Nephron progenitor cell (in vitro differentiated cells): ENCODE results near the gene ABCB11.
"Not testable (repeated sequence)": the region's sequence is repeated elsewhere in the genome, so short reads cannot be mapped to it uniquely, and the experiment has no call there.

Experiments used
- DNase-seq: peaks from one replicate; pipeline ENCODE4 v3.0.0; 2021
- H3K27ac Mint-ChIP-seq: 2 replicates; pipeline ENCODE4 v1.8.0; 2021; ENCODE audit warnings: mild to moderate bottlenecking, moderate library complexity, mixed read lengths
- H3K27me3 Mint-ChIP-seq: 2 replicates; pipeline ENCODE4 v1.8.0; 2021; ENCODE audit warnings: mild to moderate bottlenecking, low read depth, mixed read lengths; ENCODE audit not compliant: poor library complexity
- H3K36me3 Mint-ChIP-seq: 2 replicates; pipeline ENCODE4 v1.8.0; 2021; ENCODE audit warnings: low read depth, mixed read lengths
- H3K4me1 Mint-ChIP-seq: 2 replicates; pipeline ENCODE4 v1.8.0; 2021; ENCODE audit warnings: mixed read lengths
- H3K4me3 Mint-ChIP-seq: 2 replicates; pipeline ENCODE4 v1.8.0; 2021; ENCODE audit warnings: mild to moderate bottlenecking, moderate library complexity, mixed read lengths
- H3K9me3 Mint-ChIP-seq: 2 replicates; pipeline ENCODE4 v1.8.0; 2021; ENCODE audit warnings: mild to moderate bottlenecking, moderate library complexity, mixed read lengths
- CTCF ChIP-seq: fragments of 200-600 bp; sonication (generic); IDR thresholded peaks from 2 replicates; pipeline ENCODE4 v1.5.0; 2021; ENCODE audit warnings: antibody characterized with exemption

The ABCB11 gene

GRCh38 chr2:168939061-168939460, 92.1 kb downstream of the ABCB11 start:
- H3K27ac Mint-ChIP-seq, result no peak overlapping the region
- peaks cover 6% of the 10 kb centered on the region for H3K27me3 Mint-ChIP-seq
- H3K4me1 Mint-ChIP-seq, result no peaks in the 10 kb centered on the region
- no peak overlapping the region for H3K4me3 Mint-ChIP-seq
- H3K9me3 Mint-ChIP-seq, result no peaks in the 10 kb centered on the region
- H3K36me3 Mint-ChIP-seq, result no peaks in the 10 kb centered on the region
- DNase-seq, result no peak
- TF ChIP-seq CTCF, result no peak

GRCh38 chr2:168935810-168936581, 95.1 kb downstream of the ABCB11 start:
- Mint-ChIP-seq H3K27ac (no peak overlapping the region), H3K9me3 (no peaks in the 10 kb centered on the region), H3K4me1 (no peaks in the 10 kb centered on the region), H3K36me3 (no peaks in the 10 kb centered on the region), H3K27me3 (no peaks in the 10 kb centered on the region), H3K4me3 (no peak overlapping the region)
- no peak for TF ChIP-seq CTCF
- DNase-seq, result no peak

- Mint-ChIP-seq H3K9me3 (no peaks in the 10 kb centered on the region), H3K4me3 (no peak overlapping the region), H3K27me3 (no peaks in the 10 kb centered on the region), H3K36me3 (no peaks in the 10 kb centered on the region), H3K4me1 (no peaks in the 10 kb centered on the region), H3K27ac (no peak overlapping the region)
- TF ChIP-seq CTCF, result no peak
- DNase-seq, result no peak
Observed at GRCh38 chr2:168934826-168935225, 96.3 kb downstream of the ABCB11 start.

GRCh38 chr2:168932174-168932573, 99.0 kb downstream of the ABCB11 start:
- not testable (repeated sequence) for H3K27ac Mint-ChIP-seq, H3K4me3 Mint-ChIP-seq, H3K36me3 Mint-ChIP-seq, H3K27me3 Mint-ChIP-seq, DNase-seq, H3K9me3 Mint-ChIP-seq, H3K4me1 Mint-ChIP-seq

- Mint-ChIP-seq H3K27ac (no peak overlapping the region), H3K36me3 (no peaks in the 10 kb centered on the region), H3K4me1 (no peaks in the 10 kb centered on the region), H3K9me3 (no peaks in the 10 kb centered on the region), H3K4me3 (no peak overlapping the region), H3K27me3 (peaks cover 6% of the 10 kb centered on the region)
- DNase-seq, result no peak
- no peak for TF ChIP-seq CTCF
Observed at GRCh38 chr2:168930242-168930641, 100.9 kb downstream of the ABCB11 start.

- DNase-seq, result no peak
- no peaks in the 10 kb centered on the region for H3K36me3 Mint-ChIP-seq
- no peak for TF ChIP-seq CTCF
- H3K4me1 Mint-ChIP-seq, result no peaks in the 10 kb centered on the region
- H3K27me3 Mint-ChIP-seq, result peaks cover 6% of the 10 kb centered on the region
- H3K4me3 Mint-ChIP-seq, result no peak overlapping the region
- no peaks in the 10 kb centered on the region for H3K9me3 Mint-ChIP-seq
- H3K27ac Mint-ChIP-seq, result no peak overlapping the region
Observed at GRCh38 chr2:168929031-168929430, 102.1 kb downstream of the ABCB11 start.
